Adrenal gland (tissue), 5 donors: Measurements from ENCODE around the gene FAM161A.
"Not testable (repeated sequence)": the region's sequence is repeated elsewhere in the genome, so short reads cannot be mapped to it uniquely, and the experiment has no call there.

Source experiments
- POLR2A ChIP-seq, 2 donors: fragments of 450-650 bp; IDR thresholded peaks; one replicate each; pipeline ENCODE4 v1.6.1; 2017; ENCODE audit warnings: antibody characterized with exemption in 2 of 2, mild to moderate bottlenecking in 2 of 2, moderate library complexity in 1 of 2
- TF ChIP-seq, protein P1 (sequence below), 6 experiments: fragments of 450-650 bp in 4 of 6; fragments of 200-600 bp in 2 of 6; sonication (generic) in 1 of 6; IDR thresholded peaks; 1 replicate in 5 of 6; 2 replicates in 1 of 6; pipeline versions ENCODE4 v1.5.1 to v1.8.0; 2016 to 2021; ENCODE audit warnings: antibody characterized with exemption in 6 of 6, mild to moderate bottlenecking in 2 of 6, moderate library complexity in 1 of 6
- donor health status: DM: no; HTN: no; CAD: no.

GRCh38 chr2:61808693-61809092 lies 45.2 kb downstream of the FAM161A start:
- TF ChIP-seq, protein P1, sequence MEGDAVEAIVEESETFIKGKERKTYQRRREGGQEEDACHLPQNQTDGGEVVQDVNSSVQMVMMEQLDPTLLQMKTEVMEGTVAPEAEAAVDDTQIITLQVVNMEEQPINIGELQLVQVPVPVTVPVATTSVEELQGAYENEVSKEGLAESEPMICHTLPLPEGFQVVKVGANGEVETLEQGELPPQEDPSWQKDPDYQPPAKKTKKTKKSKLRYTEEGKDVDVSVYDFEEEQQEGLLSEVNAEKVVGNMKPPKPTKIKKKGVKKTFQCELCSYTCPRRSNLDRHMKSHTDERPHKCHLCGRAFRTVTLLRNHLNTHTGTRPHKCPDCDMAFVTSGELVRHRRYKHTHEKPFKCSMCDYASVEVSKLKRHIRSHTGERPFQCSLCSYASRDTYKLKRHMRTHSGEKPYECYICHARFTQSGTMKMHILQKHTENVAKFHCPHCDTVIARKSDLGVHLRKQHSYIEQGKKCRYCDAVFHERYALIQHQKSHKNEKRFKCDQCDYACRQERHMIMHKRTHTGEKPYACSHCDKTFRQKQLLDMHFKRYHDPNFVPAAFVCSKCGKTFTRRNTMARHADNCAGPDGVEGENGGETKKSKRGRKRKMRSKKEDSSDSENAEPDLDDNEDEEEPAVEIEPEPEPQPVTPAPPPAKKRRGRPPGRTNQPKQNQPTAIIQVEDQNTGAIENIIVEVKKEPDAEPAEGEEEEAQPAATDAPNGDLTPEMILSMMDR (IDR thresholded peaks at IDR 0.05): not testable (repeated sequence)
- TF ChIP-seq POLR2A (IDR thresholded peaks at IDR 0.05): not testable (repeated sequence)
